ENCODE measurements around the gene MND1.
"Not testable (repeated sequence)": the region's sequence is repeated elsewhere in the genome, so short reads cannot be mapped to it uniquely, and the experiment has no call there.

The MND1 gene

GRCh38 chr4:153448003-153448731 is 103.7 kb downstream of the MND1 start:
- DNase-seq = no peak

GRCh38 chr4:153449338-153449737 is 104.8 kb downstream of the MND1 start:
- DNase-seq = no peak

GRCh38 chr4:153450544-153450917 is 106.0 kb downstream of the MND1 start:
- DNase-seq = no peak

GRCh38 chr4:153451145-153451544 is 106.7 kb downstream of the MND1 start:
- not testable (repeated sequence) for DNase-seq

GRCh38 chr4:153451911-153452657 is 107.6 kb downstream of the MND1 start:
- DNase-seq = no peak

- DNase-seq = no peak
Observed at GRCh38 chr4:153452658-153453378, 108.3 kb downstream of the MND1 start.

- DNase-seq = no peak
Observed at GRCh38 chr4:153453402-153453801, 108.9 kb downstream of the MND1 start.

- DNase-seq = no peak
Observed at GRCh38 chr4:153458969-153459368, 114.5 kb downstream of the MND1 start.

- not testable (repeated sequence) for DNase-seq
Observed at GRCh38 chr4:153461549-153461948, 117.1 kb downstream of the MND1 start.

GRCh38 chr4:153464068-153464467 is 119.6 kb downstream of the MND1 start:
- no peak for DNase-seq

All from activated naive CD4-positive, alpha-beta T cell treated with anti-CD3 and anti-CD28 coated beads, Interleukin-2, amount 50 U/mL, for 16 hours (primary cell).